Right lobe of liver (tissue), 4 donors: Measurements from ENCODE around the gene DCDC1.

Source experiments
- CTCF ChIP-seq, 4 donors: fragments of 200-600 bp in 3 of 4; fragments of 450-650 bp in 1 of 4; IDR thresholded peaks; one replicate each; pipeline versions ENCODE4 v1.5.1 to v1.8.0; 2016 to 2022; ENCODE audit warnings: antibody characterized with exemption in 4 of 4, mild to moderate bottlenecking in 2 of 4
- POLR2A ChIP-seq: fragments of 450-650 bp; IDR thresholded peaks from one replicate; pipeline ENCODE4 v1.6.1; 2017; ENCODE audit warnings: antibody characterized with exemption, mild to moderate bottlenecking
- donor health status: DM: no; HTN: no; CAD: no.
- donor health status: DM: no; HTN: no; CAD: no.
- donor health status: DM: no; HTN: yes; CAD: no.

GRCh38 chr11:31264834-31265233, 104.7 kb downstream of the DCDC1 start:
- TF ChIP-seq CTCF (IDR thresholded peaks at IDR 0.05): no peak
- no peak for TF ChIP-seq POLR2A
